C4-2B (cell line): ENCODE data around the gene ABCA4.
"Not testable (repeated sequence)": the region's sequence is repeated elsewhere in the genome, so short reads cannot be mapped to it uniquely, and the experiment has no call there.

Experiments used
- H3K27ac ChIP-seq: fragments of 450-650 bp; 2 replicates; pipeline ENCODE4 v1.5.1; 2017
- ZFX ChIP-seq: fragments of 450-650 bp; IDR thresholded peaks from 2 replicates; pipeline ENCODE4 v1.6.1; 2017
- TF ChIP-seq, protein P1 (sequence below): fragments of 450-650 bp; conservative IDR thresholded peaks from 2 replicates; pipeline ENCODE4 v1.5.1; 2017; ENCODE audit warnings: mild to moderate bottlenecking

Gene ABCA4

DNA sequence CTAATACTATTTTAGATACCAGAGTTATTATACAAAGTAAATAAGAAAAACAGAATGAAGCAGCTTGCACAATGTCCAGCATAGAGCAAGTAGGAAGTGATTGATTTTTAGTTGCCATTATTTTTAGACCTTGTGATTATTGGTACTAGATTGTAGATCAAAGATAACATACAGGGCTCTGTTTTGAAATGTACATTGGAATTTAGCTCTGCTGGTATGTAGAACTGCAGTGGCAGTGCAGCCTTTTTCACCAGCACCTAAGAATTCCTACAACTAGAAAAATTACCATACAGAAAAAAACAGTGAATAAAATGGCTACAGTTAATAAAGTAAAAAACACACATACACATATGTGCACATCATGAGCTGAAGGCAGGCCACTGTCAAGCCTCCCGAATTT lies 32.2 kb upstream of the ABCA4 start:
- H3K27ac ChIP-seq, result no peak overlapping the region
- TF ChIP-seq, protein P1, sequence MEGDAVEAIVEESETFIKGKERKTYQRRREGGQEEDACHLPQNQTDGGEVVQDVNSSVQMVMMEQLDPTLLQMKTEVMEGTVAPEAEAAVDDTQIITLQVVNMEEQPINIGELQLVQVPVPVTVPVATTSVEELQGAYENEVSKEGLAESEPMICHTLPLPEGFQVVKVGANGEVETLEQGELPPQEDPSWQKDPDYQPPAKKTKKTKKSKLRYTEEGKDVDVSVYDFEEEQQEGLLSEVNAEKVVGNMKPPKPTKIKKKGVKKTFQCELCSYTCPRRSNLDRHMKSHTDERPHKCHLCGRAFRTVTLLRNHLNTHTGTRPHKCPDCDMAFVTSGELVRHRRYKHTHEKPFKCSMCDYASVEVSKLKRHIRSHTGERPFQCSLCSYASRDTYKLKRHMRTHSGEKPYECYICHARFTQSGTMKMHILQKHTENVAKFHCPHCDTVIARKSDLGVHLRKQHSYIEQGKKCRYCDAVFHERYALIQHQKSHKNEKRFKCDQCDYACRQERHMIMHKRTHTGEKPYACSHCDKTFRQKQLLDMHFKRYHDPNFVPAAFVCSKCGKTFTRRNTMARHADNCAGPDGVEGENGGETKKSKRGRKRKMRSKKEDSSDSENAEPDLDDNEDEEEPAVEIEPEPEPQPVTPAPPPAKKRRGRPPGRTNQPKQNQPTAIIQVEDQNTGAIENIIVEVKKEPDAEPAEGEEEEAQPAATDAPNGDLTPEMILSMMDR, result no peak
- no peak for TF ChIP-seq ZFX

DNA sequence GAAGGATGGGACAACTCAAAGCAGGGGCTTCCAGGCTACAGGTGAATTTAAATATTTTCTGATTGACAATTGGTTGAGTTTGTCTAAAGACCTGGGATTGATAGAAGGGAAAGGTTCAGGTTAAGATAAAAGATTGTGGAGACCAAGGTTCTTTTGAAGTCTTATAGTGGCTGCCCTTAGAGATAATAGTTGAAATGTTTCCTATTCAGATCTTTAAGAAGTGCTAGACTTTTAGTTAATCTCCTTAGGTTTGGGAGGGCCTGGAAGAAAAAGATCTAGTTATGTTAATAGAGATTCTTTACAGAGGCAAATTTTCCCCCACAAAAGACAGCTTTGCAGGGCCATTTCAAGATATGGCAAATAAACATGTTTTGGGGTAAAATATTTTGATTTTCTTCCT lies 28.2 kb upstream of the ABCA4 start:
- not testable (repeated sequence) for H3K27ac ChIP-seq

DNA sequence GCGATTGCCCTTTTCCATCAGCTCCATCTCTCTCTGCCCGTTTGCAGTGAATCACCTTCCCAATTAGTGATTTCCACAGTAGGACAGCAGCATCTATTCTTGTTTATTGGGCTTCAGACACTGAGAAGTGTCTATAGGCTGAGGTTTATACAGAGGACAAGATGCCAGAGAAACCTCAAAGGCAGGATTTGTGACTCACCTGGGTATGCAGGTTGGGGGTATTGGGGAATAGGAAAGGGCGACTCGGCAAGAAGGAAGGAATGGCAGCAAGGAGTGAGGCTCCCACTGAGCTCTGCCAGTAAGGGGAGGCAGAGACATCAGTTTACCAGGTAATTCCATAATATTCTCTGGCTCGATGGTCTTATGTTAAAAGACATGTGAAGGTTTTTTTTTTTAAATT lies 25.3 kb upstream of the ABCA4 start:
- H3K27ac ChIP-seq, result no peak overlapping the region
- TF ChIP-seq ZFX, result no peak
- TF ChIP-seq, protein P1, result no peak

DNA sequence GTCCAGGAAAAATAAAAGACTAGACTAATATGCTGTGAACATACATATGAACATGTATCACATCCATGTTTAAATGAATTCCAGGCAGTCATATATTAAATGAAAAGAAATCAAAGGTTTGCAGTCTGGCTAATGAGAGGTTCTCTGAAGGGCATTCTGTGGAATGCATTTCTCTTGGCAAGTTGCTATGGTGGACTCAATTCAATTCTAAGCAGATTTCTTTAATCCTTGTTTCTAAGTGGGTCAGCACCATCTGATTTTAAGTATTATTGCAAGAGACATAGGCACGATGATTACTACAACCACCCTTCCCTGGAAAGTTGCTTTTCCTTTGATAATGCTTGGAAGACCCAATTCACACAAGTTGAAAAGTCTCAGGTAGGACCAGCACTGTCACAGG lies 23.9 kb upstream of the ABCA4 start:
- no peak overlapping the region for H3K27ac ChIP-seq
- TF ChIP-seq ZFX, result no peak
- TF ChIP-seq, protein P1, result no peak

DNA sequence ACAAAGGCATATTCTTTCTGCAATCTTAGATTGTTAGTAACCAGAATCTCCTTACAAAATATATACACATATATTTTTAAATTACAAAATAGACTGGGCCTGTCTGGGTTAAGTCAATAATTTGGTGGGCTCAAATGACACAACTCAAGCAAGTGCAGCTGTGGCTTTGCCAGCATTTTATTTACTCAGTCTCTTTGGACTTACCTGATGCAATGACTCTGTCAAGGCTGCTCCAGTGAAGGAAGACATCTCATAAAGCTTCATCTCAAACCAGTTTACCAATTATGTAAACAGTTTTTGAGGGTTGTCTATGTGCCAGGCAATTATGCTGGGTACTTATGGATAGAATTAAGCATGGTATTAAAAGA lies 22.8 kb upstream of the ABCA4 start:
- TF ChIP-seq, protein P1, result no peak
- no peak for TF ChIP-seq ZFX
- no peak overlapping the region for H3K27ac ChIP-seq

DNA sequence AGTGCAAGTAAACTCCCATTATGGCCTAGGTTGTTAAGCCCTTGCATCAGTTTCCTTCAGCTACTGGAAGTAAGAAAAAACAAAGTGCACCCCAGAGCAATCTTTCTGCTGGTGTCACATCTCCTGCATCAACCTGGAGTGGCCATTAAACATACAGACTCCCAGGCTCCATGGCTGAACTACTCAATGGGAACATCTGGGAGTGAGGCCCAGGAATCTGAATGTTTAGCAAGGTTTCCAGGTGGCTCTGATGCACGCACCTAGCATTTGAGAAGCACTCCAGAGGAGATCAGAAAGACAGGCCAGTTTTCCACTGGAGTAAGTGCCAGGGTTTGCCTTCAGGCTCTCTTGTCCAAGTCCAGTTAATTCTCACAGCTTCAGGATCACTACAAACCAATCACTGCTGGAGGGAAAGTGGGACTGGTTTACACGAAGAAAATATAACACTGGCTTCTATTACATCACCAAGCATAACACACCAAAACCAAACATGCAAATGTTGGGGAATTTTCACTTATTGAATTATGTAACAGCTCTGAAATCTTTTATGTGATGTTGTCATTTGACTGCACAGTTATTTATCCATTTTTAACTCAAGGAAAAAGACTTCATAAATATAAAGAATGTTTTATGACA lies 22.3 kb upstream of the ABCA4 start:
- no peak for TF ChIP-seq ZFX
- TF ChIP-seq, protein P1, result no peak
- no peak overlapping the region for H3K27ac ChIP-seq

DNA sequence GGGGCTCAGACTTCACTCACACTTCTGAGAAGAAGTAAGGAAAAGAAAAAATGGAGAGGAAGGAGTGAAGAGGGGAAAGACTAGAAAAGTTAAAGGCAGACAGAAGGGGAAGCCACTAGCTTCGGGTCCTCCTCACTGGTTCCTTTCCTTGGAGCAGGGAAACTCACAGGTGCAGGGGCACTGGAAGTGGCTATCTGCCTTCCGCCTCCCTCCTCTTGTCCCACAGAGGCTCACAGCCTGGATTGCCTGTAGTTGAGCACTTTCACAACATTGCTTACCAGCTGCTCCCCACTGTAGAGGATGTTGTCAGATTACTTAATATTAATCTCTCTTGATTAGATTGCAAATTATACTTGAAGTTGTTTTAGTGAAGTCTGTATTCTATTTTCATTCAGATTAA lies 21.6 kb upstream of the ABCA4 start:
- TF ChIP-seq, protein P1, result no peak
- no peak for TF ChIP-seq ZFX
- H3K27ac ChIP-seq, result no peak overlapping the region

DNA sequence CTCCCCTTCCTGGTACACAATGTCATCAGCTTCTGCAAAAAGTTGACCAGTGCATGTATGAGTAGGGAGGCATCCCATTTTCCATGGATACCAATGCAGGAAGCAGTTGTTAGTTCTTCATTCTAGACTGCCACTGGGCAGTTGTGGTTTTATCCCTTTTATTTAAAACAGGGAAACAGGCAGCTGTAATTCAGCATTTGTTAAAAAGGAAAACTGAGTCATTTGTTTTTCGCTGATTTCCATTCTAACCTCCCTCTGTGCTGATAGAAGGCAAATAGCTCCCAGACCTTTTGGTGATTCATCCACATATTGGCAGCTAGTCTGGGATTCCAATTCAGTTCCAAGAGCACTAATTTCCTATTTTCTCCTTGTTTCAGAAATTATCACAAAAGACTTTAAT lies 21.1 kb upstream of the ABCA4 start:
- TF ChIP-seq, protein P1, result no peak
- no peak for TF ChIP-seq ZFX
- H3K27ac ChIP-seq, result no peak overlapping the region
